ENCODE measurements around the gene AKR1A1. TPM values are rescaled to one million over a fixed set of nuclear protein-coding genes. Genes with fewer than 3 reads are reported as not detected.

Gene AKR1A1
- total and polyA plus RNA-seq, 2 experiments from 2014 or later: 186 to 275 TPM

DNA sequence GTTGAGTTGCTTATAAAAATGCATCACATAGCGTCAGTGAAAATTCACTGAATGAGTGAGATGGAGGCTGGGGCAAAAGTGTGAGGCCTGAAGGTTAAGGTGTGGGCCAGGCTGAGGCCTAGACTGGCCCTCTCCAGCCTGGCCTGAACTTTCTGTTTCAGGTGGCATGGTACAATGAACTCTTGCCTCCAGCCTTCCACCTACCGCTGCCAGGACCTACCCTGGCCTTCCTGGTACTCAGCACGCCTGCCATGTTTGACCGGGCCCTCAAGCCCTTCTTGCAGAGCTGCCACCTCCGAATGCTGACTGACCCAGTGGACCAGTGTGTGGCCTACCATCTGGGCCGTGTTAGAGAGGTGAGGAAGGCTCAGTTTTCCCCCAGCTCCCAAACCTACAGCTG lies 43.4 kb upstream of the AKR1A1 start (continued):
- TF ChIP-seq, protein P1, sequence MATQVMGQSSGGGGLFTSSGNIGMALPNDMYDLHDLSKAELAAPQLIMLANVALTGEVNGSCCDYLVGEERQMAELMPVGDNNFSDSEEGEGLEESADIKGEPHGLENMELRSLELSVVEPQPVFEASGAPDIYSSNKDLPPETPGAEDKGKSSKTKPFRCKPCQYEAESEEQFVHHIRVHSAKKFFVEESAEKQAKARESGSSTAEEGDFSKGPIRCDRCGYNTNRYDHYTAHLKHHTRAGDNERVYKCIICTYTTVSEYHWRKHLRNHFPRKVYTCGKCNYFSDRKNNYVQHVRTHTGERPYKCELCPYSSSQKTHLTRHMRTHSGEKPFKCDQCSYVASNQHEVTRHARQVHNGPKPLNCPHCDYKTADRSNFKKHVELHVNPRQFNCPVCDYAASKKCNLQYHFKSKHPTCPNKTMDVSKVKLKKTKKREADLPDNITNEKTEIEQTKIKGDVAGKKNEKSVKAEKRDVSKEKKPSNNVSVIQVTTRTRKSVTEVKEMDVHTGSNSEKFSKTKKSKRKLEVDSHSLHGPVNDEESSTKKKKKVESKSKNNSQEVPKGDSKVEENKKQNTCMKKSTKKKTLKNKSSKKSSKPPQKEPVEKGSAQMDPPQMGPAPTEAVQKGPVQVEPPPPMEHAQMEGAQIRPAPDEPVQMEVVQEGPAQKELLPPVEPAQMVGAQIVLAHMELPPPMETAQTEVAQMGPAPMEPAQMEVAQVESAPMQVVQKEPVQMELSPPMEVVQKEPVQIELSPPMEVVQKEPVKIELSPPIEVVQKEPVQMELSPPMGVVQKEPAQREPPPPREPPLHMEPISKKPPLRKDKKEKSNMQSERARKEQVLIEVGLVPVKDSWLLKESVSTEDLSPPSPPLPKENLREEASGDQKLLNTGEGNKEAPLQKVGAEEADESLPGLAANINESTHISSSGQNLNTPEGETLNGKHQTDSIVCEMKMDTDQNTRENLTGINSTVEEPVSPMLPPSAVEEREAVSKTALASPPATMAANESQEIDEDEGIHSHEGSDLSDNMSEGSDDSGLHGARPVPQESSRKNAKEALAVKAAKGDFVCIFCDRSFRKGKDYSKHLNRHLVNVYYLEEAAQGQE (IDR thresholded peaks at IDR 0.05; ENCODE audit: unreplicated experiment): no peak
- TF ChIP-seq EZH2phosphoT487 (IDR thresholded peaks at IDR 0.05; ENCODE audit: unreplicated experiment): no peak
- TF ChIP-seq STAT1 (IDR thresholded peaks at IDR 0.05; ENCODE audit: unreplicated experiment): no peak
- no peak for TF ChIP-seq ZNF331 (CRISPR knock-in tag; IDR thresholded peaks at IDR 0.05; ENCODE audit: low read depth)
- TF ChIP-seq, protein P2, sequence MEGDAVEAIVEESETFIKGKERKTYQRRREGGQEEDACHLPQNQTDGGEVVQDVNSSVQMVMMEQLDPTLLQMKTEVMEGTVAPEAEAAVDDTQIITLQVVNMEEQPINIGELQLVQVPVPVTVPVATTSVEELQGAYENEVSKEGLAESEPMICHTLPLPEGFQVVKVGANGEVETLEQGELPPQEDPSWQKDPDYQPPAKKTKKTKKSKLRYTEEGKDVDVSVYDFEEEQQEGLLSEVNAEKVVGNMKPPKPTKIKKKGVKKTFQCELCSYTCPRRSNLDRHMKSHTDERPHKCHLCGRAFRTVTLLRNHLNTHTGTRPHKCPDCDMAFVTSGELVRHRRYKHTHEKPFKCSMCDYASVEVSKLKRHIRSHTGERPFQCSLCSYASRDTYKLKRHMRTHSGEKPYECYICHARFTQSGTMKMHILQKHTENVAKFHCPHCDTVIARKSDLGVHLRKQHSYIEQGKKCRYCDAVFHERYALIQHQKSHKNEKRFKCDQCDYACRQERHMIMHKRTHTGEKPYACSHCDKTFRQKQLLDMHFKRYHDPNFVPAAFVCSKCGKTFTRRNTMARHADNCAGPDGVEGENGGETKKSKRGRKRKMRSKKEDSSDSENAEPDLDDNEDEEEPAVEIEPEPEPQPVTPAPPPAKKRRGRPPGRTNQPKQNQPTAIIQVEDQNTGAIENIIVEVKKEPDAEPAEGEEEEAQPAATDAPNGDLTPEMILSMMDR (conservative IDR thresholded peaks at IDR 0.05; ENCODE audit: low read depth in 2 of 2): no peak
- TF ChIP-seq POLR2AphosphoS5 (IDR thresholded peaks at IDR 0.05; ENCODE audit: low read depth): no peak

GRCh38 chr1:45507893-45508292 lies 42.7 kb upstream of the AKR1A1 start:
- peaks cover 52% of the 10 kb centered on the region for H3K36me3 Mint-ChIP-seq (ENCODE audit: low read depth)
- no peaks in the 10 kb centered on the region for H3K27me3 ChIP-seq (ENCODE audit: insufficient read depth)
- H3K4me2 ChIP-seq: no peak overlapping the region
- peaks cover 58% of the 10 kb centered on the region for H3F3A ChIP-seq (replicated peaks; ENCODE audit: low read depth)
- DNase-seq (ENCODE audit: low spot score) (no peak), ATAC-seq (no peak)
- H3K27me3 Mint-ChIP-seq (ENCODE audit: insufficient read depth, low read depth, poor library complexity): no peaks in the 10 kb centered on the region
- no peak overlapping the region for H2AFZ ChIP-seq
- peak overlapping the region; percentile 86; the same call in 1 of the 2 replicates for H3K27ac ChIP-seq (ENCODE audit: low read depth)
- no peaks in the 10 kb centered on the region for H3K4me1 Mint-ChIP-seq
- peaks cover 3% of the 10 kb centered on the region for H3K79me2 ChIP-seq (replicated peaks; ENCODE audit: insufficient read depth)
- H3K9me2 ChIP-seq (ENCODE audit: insufficient read depth): no peaks in the 10 kb centered on the region
- no peak for TF ChIP-seq ZNF331 (CRISPR knock-in tag; IDR thresholded peaks at IDR 0.05; ENCODE audit: low read depth)
- no peaks in the 10 kb centered on the region for H3K4me1 ChIP-seq (ENCODE audit: insufficient read depth)
- H3K4me3 ChIP-seq: no peak overlapping the region
- peaks cover 37% of the 10 kb centered on the region for H4K20me1 ChIP-seq (replicated peaks; ENCODE audit: insufficient read depth)
- no peaks in the 10 kb centered on the region for H3K9me3 Mint-ChIP-seq
- H3K4me3 Mint-ChIP-seq: no peak overlapping the region
- peak overlapping the region; percentile 18; the same call in 1 of the 2 replicates for H3K27ac Mint-ChIP-seq
- peaks cover 40% of the 10 kb centered on the region for H3K36me3 ChIP-seq (ENCODE audit: insufficient read depth)

DNA sequence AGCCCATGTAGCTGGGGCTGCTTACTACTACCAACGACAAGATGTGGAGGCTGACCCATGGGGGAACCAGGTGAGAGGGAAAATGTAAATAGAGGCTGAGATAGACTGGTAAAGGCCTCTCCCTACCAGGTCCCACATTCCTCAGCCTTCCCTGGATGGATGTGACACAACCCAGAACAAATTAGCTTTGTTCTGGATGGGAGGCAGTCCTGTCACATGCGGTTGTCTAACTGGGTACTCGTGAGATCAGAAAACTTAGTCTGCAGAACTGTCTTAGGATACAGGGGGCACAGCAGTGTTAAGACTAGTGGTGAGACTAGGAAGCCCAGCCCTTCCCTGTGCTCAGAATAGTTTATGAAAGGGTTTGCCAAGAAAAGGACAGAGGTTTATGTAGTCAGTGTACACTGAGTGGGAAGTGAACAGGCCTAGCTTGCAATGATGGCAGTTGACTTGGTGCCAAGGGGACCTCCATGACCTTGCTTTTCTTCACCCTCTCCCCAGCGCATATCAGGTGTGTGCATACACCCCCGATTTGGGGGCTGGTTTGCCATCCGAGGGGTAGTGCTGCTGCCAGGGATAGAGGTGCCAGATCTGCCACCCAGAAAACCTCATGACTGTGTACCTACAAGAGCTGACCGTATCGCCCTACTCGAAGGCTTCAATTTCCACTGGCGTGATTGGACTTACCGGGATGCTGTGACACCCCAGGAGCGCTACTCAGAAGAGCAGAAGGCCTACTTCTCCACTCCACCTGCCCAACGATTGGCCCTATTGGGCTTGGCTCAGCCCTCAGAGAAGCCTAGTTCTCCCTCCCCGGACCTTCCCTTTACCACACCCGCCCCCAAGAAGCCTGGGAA lies 42.1 kb upstream of the AKR1A1 start:
- no peaks in the 10 kb centered on the region for H3K27me3 ChIP-seq (ENCODE audit: insufficient read depth)
- H3K27ac ChIP-seq (ENCODE audit: low read depth): peak overlapping the region; percentile 86
- H3K9me2 ChIP-seq (ENCODE audit: insufficient read depth): no peaks in the 10 kb centered on the region
- Mint-ChIP-seq H3K9me3 (no peaks in the 10 kb centered on the region), H3K27ac (peak overlapping the region; percentile 83), H3K27me3 (ENCODE audit: insufficient read depth, low read depth, poor library complexity) (no peaks in the 10 kb centered on the region), H3K36me3 (ENCODE audit: low read depth) (peaks cover 59% of the 10 kb centered on the region), H3K4me1 (no peaks in the 10 kb centered on the region), H3K4me3 (no peak overlapping the region)
- no peak overlapping the region for H3K4me3 ChIP-seq
- H3K79me2 ChIP-seq (replicated peaks; ENCODE audit: insufficient read depth): peaks cover 9% of the 10 kb centered on the region
- DNase-seq (ENCODE audit: low spot score) (peak; percentile 43), ATAC-seq (peak; percentile 53)
- H4K20me1 ChIP-seq (replicated peaks; ENCODE audit: insufficient read depth): peaks cover 35% of the 10 kb centered on the region
- H2AFZ ChIP-seq: no peak overlapping the region
- no peak overlapping the region for H3K4me2 ChIP-seq
- peaks cover 46% of the 10 kb centered on the region for H3K36me3 ChIP-seq (ENCODE audit: insufficient read depth)
- H3F3A ChIP-seq (replicated peaks; ENCODE audit: low read depth): peaks cover 63% of the 10 kb centered on the region
- H3K4me1 ChIP-seq (ENCODE audit: insufficient read depth): no peaks in the 10 kb centered on the region
- TF ChIP-seq NANOG (IDR thresholded peaks at IDR 0.05; ENCODE audit: borderline replicate concordance): no peak
- no peak for TF ChIP-seq ZNF114 (CRISPR knock-in tag; IDR thresholded peaks at IDR 0.05)
- TF ChIP-seq, protein P2 (conservative IDR thresholded peaks at IDR 0.05; ENCODE audit: low read depth in 2 of 2): 0 out of 4 replicates have a peak, but pooled peaks of 1 of the 2 experiments have one; percentile 24
